SK-N-SH (cell line): ENCODE results near the gene IPMK.
A peak's percentile ranks its signal among the peaks of the same experiment; 100 is the strongest.

Experiments
- FOSL2 ChIP-seq: IDR thresholded peaks from 2 replicates; pipeline ENCODE4 v1.4.0; 2012; ENCODE audit warnings: low read depth, mild to moderate bottlenecking, moderate library complexity, borderline replicate concordance
- SMC3 ChIP-seq: IDR thresholded peaks from 2 replicates; pipeline ENCODE4 v1.6.1; 2012; ENCODE audit warnings: low read depth, low read length, improper control_type of control experiment
- TF ChIP-seq, protein P1 (sequence below): fragments of 200-600 bp; sonication (generic); IDR thresholded peaks from 2 replicates; pipeline ENCODE4 v1.6.1; 2017; ENCODE audit warnings: antibody characterized with exemption, mild to moderate bottlenecking, moderate library complexity

DNA sequence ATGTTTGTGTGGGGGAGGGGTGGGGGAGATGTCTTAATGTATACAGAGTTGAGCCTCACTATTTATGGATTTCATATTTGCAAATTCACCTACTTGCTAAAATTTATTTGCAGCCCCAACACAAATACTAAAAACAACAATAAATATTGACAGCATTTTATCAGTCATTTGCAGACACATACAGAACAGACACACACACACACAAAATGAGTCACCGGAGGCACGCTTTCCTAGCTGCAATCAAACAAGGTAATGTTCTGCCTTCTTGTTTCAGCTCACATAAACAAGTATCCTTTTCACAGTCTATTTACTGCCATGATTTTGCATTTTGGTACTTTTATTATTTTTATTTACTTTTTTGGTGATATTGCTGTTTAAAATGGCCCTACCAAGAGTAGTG, 88.5 kb downstream of the IPMK start:
- TF ChIP-seq FOSL2 (peak; percentile 22; the same call in 1 of the 2 replicates), SMC3 (no peak)
- TF ChIP-seq, protein P1, sequence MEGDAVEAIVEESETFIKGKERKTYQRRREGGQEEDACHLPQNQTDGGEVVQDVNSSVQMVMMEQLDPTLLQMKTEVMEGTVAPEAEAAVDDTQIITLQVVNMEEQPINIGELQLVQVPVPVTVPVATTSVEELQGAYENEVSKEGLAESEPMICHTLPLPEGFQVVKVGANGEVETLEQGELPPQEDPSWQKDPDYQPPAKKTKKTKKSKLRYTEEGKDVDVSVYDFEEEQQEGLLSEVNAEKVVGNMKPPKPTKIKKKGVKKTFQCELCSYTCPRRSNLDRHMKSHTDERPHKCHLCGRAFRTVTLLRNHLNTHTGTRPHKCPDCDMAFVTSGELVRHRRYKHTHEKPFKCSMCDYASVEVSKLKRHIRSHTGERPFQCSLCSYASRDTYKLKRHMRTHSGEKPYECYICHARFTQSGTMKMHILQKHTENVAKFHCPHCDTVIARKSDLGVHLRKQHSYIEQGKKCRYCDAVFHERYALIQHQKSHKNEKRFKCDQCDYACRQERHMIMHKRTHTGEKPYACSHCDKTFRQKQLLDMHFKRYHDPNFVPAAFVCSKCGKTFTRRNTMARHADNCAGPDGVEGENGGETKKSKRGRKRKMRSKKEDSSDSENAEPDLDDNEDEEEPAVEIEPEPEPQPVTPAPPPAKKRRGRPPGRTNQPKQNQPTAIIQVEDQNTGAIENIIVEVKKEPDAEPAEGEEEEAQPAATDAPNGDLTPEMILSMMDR, result no peak
